Spleen (tissue), 11 donors: ENCODE data around the gene CADM2. TPM values are rescaled to one million over a fixed set of nuclear protein-coding genes. Genes with fewer than 3 reads are reported as not detected.

Source experiments
- DNase-seq: peaks from one replicate; pipeline ENCODE4 v3.0.0-alpha.2; 2020
- H3K27ac ChIP-seq, 8 donors: fragments of 200-600 bp; sonication (generic) in 7 of 8; 1 replicate in 4 of 8; 2 replicates in 4 of 8; pipeline versions ENCODE4 v1.5.0 to v1.8.0; 2016 to 2021; ENCODE audit warnings: inconsistent platforms in 4 of 8, mild to moderate bottlenecking in 4 of 8, moderate library complexity in 1 of 8
- H3K27me3 ChIP-seq, 7 donors: fragments of 200-600 bp; sonication (generic) in 6 of 7; replicated peaks in 1 of 7; 1 replicate in 4 of 7; 2 replicates in 3 of 7; pipeline versions ENCODE4 v1.5.0 to v1.8.0; 2016 to 2021; ENCODE audit warnings: inconsistent platforms in 3 of 7, mild to moderate bottlenecking in 1 of 7
- H3K36me3 ChIP-seq, 6 donors: fragments of 200-600 bp; sonication (generic) in 5 of 6; 1 replicate in 4 of 6; 2 replicates in 2 of 6; pipeline versions ENCODE4 v1.5.0 to v1.8.0; 2016 to 2021; ENCODE audit warnings: inconsistent platforms in 2 of 6
- H3K4me1 ChIP-seq, 6 donors: fragments of 200-600 bp; sonication (generic) in 5 of 6; 1 replicate in 3 of 6; 2 replicates in 3 of 6; pipeline versions ENCODE4 v1.5.0 to v1.8.0; 2016 to 2021; ENCODE audit warnings: inconsistent platforms in 3 of 6
- H3K4me3 ChIP-seq, 8 donors: fragments of 200-600 bp; sonication (generic) in 7 of 8; 1 replicate in 4 of 8; 2 replicates in 4 of 8; pipeline versions ENCODE4 v1.5.0 to v1.8.0; 2016 to 2021; ENCODE audit warnings: inconsistent platforms in 4 of 8, mild to moderate bottlenecking in 4 of 8, moderate library complexity in 2 of 8
- H3K9me3 ChIP-seq, 8 donors: fragments of 200-600 bp; sonication (generic) in 7 of 8; 1 replicate in 4 of 8; 2 replicates in 4 of 8; pipeline versions ENCODE4 v1.5.0 to v1.8.0; 2016 to 2021; ENCODE audit warnings: inconsistent platforms in 4 of 8
- POLR2A ChIP-seq, 3 donors: fragments of 450-650 bp; IDR thresholded peaks; one replicate each; pipeline ENCODE4 v1.5.1; 2017; ENCODE audit warnings: antibody characterized with exemption in 3 of 3, mild to moderate bottlenecking in 1 of 3
- POLR2AphosphoS5 ChIP-seq, 3 donors: sonication (generic); formaldehyde crosslinking; IDR thresholded peaks; one replicate each; pipeline ENCODE4 v1.5.1; 2017; ENCODE audit warnings: antibody characterized with exemption in 3 of 3
- WGBS, 5 donors: extraction: QIAGEN DNeasy Blood & Tissue Kit in 3 of 5; methylation state at CpG; one replicate each; pipeline versions ENCODE4 v1.1.5 to v1.1.7; 2013 to 2018; 5-methylcytosine and 5-hydroxymethylcytosine counted together
- intact Hi-C: fragments of 100-400 bp; cut with DNase I; formaldehyde crosslinking; loops from one replicate; pipeline ENCODE4 v1.15.0; 2023; ENCODE audit warnings: low total_unique reads
- polyA plus RNA-seq, 3 donors: library from polyadenylated mRNA; stranded (reverse); fragments of 200-250 nt; gene quantifications; one replicate each; pipeline ENCODE4 v1.2.1, GENCODE V29; 2013
- total RNA-seq, 7 donors: library from RNA; depleted of rRNA in 3 of 7; stranded (reverse); fragments of >200 nt in 3 of 7; fragmentation: NEBNext Ultra II Directional in 4 of 7; extraction: Animal tissue kit (Norgen Biotek cat#: 25700) in 4 of 7; gene quantifications; one replicate each; pipeline versions ENCODE4 v1.1.0 to v1.2.1, GENCODE V29; 2016 to 2021
- TF ChIP-seq, protein P1 (sequence below), 11 experiments: fragments of 200-600 bp in 7 of 11; fragments of 450-650 bp in 4 of 11; sonication (generic) in 4 of 11; IDR thresholded peaks in 8 of 11; conservative IDR thresholded peaks in 3 of 11; 1 replicate in 7 of 11; 2 replicates in 4 of 11; pipeline versions ENCODE4 v1.4.0 to v1.8.0; 2016 to 2021; ENCODE audit warnings: antibody characterized with exemption in 11 of 11, inconsistent platforms in 4 of 11, mild to moderate bottlenecking in 1 of 11
- donor health status: healthy with polysubstance abuse.
- donor health status: DM: no; HTN: no; CAD: no; lungs with moderate emphysema.
- donor health status: DM: no; HTN: no; CAD: no.
- donor health status: Bipolar disorder and iron deficiency.
- donor health status: healthy.
- donor health status: DM: no; HTN: no; CAD: no.
- donor health status: DM: yes; HTN: yes; CAD: no.

Gene CADM2
- total and polyA plus RNA-seq, 10 donors, result 0.03 to 4.0 (median 1.0) TPM; not detected in 1

DNA sequence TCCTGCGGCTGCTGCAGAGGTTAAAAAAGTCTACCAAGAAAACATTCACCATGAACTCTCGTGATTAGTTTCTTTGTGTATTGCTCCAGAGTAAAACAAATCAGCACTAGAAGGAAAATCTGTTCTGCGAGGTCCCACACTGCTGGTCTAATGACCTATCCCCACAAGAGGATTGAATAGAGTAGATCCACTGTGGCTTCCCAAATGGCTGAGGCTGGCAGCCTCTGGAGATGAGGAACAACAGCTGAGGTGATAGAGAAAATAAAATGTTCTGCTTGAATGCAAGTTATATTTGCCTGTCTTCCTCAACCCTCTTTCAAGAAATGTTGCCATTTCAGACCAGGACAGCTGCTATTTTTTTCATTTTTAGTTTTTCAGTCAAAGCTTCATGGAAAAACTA is 883.3 kb downstream of the CADM2 start:
- H3K27me3 ChIP-seq, result no peaks in the 10 kb centered on the region
- H3K9me3 ChIP-seq, result no peaks in the 10 kb centered on the region
- TF ChIP-seq, protein P1, sequence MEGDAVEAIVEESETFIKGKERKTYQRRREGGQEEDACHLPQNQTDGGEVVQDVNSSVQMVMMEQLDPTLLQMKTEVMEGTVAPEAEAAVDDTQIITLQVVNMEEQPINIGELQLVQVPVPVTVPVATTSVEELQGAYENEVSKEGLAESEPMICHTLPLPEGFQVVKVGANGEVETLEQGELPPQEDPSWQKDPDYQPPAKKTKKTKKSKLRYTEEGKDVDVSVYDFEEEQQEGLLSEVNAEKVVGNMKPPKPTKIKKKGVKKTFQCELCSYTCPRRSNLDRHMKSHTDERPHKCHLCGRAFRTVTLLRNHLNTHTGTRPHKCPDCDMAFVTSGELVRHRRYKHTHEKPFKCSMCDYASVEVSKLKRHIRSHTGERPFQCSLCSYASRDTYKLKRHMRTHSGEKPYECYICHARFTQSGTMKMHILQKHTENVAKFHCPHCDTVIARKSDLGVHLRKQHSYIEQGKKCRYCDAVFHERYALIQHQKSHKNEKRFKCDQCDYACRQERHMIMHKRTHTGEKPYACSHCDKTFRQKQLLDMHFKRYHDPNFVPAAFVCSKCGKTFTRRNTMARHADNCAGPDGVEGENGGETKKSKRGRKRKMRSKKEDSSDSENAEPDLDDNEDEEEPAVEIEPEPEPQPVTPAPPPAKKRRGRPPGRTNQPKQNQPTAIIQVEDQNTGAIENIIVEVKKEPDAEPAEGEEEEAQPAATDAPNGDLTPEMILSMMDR (IDR thresholded peaks at IDR 0.05 in 8 of 11, conservative IDR thresholded peaks at IDR 0.05 in 3 of 11), result no peak
- TF ChIP-seq POLR2A (IDR thresholded peaks at IDR 0.05) (no peak), POLR2AphosphoS5 (IDR thresholded peaks at IDR 0.05) (no peak)
- no peaks in the 10 kb centered on the region for H3K4me1 ChIP-seq
- H3K27ac ChIP-seq, result no peak overlapping the region
- no peak overlapping the region for H3K4me3 ChIP-seq
- no peaks in the 10 kb centered on the region for H3K36me3 ChIP-seq
- WGBS, 5 donors, result 80 to 94% (median 83%) methylated on average over 3 of the region's 3 CpGs
- no peak for DNase-seq
- intact Hi-C loops, result no loop called here

DNA sequence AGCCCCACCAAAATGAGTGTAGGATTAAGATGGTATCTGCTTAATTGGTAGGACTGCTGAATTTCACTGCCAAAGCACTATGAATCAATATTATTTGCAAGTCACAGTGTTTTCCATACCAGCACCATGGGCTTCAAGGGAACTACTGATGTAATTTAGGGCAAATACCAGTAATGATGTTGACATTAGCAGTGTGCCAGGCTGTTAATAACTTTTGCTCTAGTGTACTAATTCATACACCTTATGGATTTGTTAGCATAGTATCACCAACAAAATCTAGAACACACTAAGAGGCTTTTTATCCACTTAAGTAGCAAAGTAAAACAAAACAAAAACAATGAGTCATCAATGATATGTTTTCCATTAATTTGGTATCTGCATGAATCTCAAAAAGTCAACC is 888.2 kb downstream of the CADM2 start:
- no peak for DNase-seq
- intact Hi-C loops, result no loop called here
- Histone ChIP-seq H3K4me1 (no peaks in the 10 kb centered on the region), H3K9me3 (no peaks in the 10 kb centered on the region), H3K4me3 (no peak overlapping the region), H3K27me3 (no peaks in the 10 kb centered on the region), H3K36me3 (no peaks in the 10 kb centered on the region), H3K27ac (no peak overlapping the region)
- TF ChIP-seq, protein P1 (IDR thresholded peaks at IDR 0.05 in 8 of 11, conservative IDR thresholded peaks at IDR 0.05 in 3 of 11), result no peak
- TF ChIP-seq POLR2A (IDR thresholded peaks at IDR 0.05) (no peak), POLR2AphosphoS5 (IDR thresholded peaks at IDR 0.05) (no peak)

DNA sequence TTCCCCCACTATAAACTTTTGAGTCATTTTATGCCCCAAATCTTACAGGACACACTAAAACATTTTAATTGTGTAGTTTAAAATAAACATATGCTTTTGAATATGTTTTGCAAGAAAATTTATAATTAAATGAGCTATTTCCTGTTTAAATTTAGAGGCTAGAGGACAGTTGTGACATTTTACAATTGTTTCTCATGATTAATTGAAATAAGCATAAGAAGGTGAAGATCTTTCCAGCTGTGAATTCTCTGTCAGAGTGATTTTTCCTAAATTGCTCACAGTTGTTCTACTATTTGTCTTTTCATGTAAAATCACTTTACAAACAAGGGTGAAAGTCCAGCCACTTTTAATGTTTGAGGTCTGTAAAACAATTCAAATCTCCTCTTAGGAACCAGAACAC is 892.3 kb downstream of the CADM2 start:
- TF ChIP-seq POLR2AphosphoS5 (IDR thresholded peaks at IDR 0.05) (no peak), POLR2A (IDR thresholded peaks at IDR 0.05) (no peak)
- TF ChIP-seq, protein P1 (IDR thresholded peaks at IDR 0.05 in 8 of 11, conservative IDR thresholded peaks at IDR 0.05 in 3 of 11), result no peak
- Histone ChIP-seq H3K4me3 (no peak overlapping the region), H3K4me1 (no peaks in the 10 kb centered on the region), H3K27me3 (no peaks in the 10 kb centered on the region), H3K9me3 (peaks cover 0 to 10% (median 0%) of the 10 kb centered on the region in 8 donors), H3K36me3 (no peaks in the 10 kb centered on the region), H3K27ac (no peak overlapping the region)
- no peak for DNase-seq
- intact Hi-C loops, result no loop called here

DNA sequence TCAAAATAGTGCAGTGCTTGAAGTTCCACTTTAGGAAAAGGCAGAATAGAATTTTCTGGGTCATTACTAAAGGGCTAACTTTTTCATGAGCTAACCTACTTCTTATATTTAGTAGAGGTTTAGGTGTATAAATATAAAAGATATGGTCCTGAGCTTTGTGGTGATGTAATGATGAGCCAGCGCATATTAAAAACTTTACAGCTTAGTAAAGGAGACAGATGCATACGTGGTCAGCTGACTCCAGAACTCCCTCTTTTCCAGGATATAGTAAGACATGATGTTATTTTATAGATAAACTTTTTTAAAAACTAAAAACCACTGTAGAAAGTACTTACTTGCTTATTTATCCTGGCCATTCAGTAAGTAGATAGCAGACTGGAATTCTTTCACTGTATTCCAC is 895.0 kb downstream of the CADM2 start:
- Histone ChIP-seq H3K27ac (no peak overlapping the region), H3K4me1 (no peaks in the 10 kb centered on the region), H3K27me3 (no peaks in the 10 kb centered on the region), H3K9me3 (peaks cover 0 to 10% (median 0%) of the 10 kb centered on the region in 8 donors), H3K36me3 (no peaks in the 10 kb centered on the region), H3K4me3 (no peak overlapping the region)
- intact Hi-C loops, result no loop called here
- DNase-seq, result no peak
- WGBS, 5 donors, result 73 to 84% (median 79%) methylated on average over 2 of the region's 2 CpGs
- TF ChIP-seq POLR2A (IDR thresholded peaks at IDR 0.05), result no peak
- no peak for TF ChIP-seq POLR2AphosphoS5 (IDR thresholded peaks at IDR 0.05)
- TF ChIP-seq, protein P1 (IDR thresholded peaks at IDR 0.05 in 8 of 11, conservative IDR thresholded peaks at IDR 0.05 in 3 of 11), result no peak
